ENCODE data around the gene PTPN20.

PTPN20 gene

DNA sequence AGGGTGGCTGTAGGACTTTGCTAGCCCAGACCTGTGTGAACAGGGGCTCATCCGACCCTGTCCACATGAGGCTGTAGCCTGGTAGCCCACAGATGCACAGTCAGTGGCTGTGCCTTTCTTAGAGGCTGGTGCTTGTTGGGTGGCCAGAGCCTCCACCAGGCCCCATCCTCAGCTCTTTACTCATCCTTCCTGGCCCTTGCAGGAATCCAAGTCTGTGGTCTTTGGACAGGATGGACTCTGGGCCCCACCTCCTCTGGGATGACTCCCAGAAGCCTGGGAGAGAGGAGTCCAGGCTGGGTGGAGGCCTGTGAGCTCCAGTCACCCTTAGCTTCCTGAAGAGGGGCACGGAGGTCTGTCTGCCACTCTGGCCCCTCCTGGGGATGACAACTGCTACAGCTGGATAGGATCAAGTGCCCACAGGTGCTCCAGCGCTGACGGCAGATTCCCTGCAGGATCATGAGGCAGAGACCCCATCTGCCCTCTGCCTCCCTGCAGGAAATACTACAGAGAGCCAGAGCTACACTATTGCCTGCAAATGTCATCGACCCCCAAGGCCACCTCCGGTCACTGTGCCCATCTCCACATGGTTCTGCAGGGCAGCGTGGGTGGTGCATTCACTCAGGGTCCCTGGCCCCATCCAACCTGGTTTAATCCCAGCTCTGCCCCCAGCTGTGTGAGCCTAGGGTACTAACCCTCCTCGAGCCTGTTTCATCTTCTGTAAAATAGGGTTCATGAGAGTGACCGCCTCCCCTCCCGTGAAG, 114.5 kb downstream of the PTPN20 start:
- H3K4me3 ChIP-seq (ENCODE audit: low read depth, low read length), result no peak overlapping the region
- no peak for TF ChIP-seq CTCF (conservative IDR thresholded peaks at IDR 0.05; ENCODE audit: low read depth, low read length)
- DNase-seq (ENCODE audit: low read depth), result peak; percentile 14

DNA sequence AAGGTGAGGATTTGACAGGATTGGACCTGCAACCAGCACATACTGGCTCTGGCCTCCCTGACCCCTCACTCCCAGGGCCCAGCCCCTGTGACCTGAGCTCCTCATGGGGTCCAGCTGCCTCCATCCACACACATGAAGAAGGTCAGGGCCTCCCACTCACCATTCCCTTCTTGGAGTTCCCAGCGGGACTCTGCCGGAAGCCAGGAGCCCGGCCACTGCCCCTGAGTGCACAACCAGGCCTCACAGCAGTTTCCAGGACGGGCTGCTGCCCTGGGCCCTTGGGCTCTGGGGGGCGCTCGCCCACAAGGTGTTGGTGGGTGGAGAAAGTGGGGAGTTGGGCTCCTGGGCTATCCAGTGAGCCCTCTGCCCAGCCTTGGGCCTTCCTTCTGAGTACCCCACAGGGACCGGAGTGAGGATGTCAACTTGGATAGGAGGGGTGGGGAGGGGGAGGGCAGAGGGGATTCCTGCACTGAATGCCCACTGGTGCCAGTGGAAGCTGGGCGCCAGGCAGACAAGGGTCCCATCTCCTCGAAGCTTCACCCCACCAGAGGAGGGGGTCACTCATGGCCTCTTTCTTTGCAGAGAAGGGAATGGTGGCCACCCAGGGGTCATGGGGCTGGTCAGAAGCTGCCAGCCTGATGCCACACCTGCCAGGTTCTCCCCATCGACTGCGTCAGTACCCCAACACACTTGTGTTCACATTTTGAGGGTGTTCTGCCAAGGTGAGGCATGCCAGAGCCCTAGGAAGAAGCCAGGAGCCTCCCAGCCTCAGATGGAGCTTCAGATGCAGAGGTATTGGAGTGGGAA, 115.3 kb downstream of the PTPN20 start:
- no peak for DNase-seq (ENCODE audit: low read depth)
- TF ChIP-seq CTCF (conservative IDR thresholded peaks at IDR 0.05; ENCODE audit: low read depth, low read length), result no peak
- no peak overlapping the region for H3K4me3 ChIP-seq (ENCODE audit: low read depth, low read length)

- DNase-seq (ENCODE audit: low read depth), result no peak
- no peak for TF ChIP-seq CTCF (conservative IDR thresholded peaks at IDR 0.05; ENCODE audit: low read depth, low read length)
- H3K4me3 ChIP-seq (ENCODE audit: low read depth, low read length), result no peak overlapping the region
Observed at GRCh38 chr10:47027108-47027783, 116.0 kb downstream of the PTPN20 start.

GRCh38 chr10:47027784-47028260, 116.6 kb downstream of the PTPN20 start:
- DNase-seq (ENCODE audit: low read depth), result no peak
- TF ChIP-seq CTCF (conservative IDR thresholded peaks at IDR 0.05; ENCODE audit: low read depth, low read length), result no peak

GRCh38 chr10:47028466-47028865, 117.2 kb downstream of the PTPN20 start:
- DNase-seq (ENCODE audit: low read depth), result no peak
- H3K4me3 ChIP-seq (ENCODE audit: low read depth, low read length), result no peak overlapping the region
- no peak for TF ChIP-seq CTCF (conservative IDR thresholded peaks at IDR 0.05; ENCODE audit: low read depth, low read length)

More at GRCh38 chr10:47027784-47028260, 116.6 kb downstream of the PTPN20 start:
- H3K4me3 ChIP-seq (ENCODE audit: low read depth, low read length), result no peak overlapping the region

- no peak for TF ChIP-seq CTCF (conservative IDR thresholded peaks at IDR 0.05; ENCODE audit: low read depth, low read length)
- H3K4me3 ChIP-seq (ENCODE audit: low read depth, low read length), result no peak overlapping the region
- no peak for DNase-seq (ENCODE audit: low read depth)
Observed at GRCh38 chr10:47029181-47030009, 118.2 kb downstream of the PTPN20 start.
